Choroid plexus epithelial cell (primary cell): ENCODE data around the gene SYPL1.

Experiments used
- DNase-seq: peaks from one replicate; pipeline ENCODE4 v3.0.0-alpha.2; 2010; ENCODE audit warnings: low read depth
- H3K4me3 ChIP-seq: 2 replicates; pipeline ENCODE4 v1.5.1; 2011; ENCODE audit warnings: low read depth, mild to moderate bottlenecking, control low read depth, low read length, moderate library complexity
- CTCF ChIP-seq: conservative IDR thresholded peaks from 2 replicates; pipeline ENCODE4 v1.5.1; 2011; ENCODE audit warnings: low read depth, mild to moderate bottlenecking, control low read depth, inconsistent platforms, low read length, moderate library complexity

The SYPL1 gene

DNA sequence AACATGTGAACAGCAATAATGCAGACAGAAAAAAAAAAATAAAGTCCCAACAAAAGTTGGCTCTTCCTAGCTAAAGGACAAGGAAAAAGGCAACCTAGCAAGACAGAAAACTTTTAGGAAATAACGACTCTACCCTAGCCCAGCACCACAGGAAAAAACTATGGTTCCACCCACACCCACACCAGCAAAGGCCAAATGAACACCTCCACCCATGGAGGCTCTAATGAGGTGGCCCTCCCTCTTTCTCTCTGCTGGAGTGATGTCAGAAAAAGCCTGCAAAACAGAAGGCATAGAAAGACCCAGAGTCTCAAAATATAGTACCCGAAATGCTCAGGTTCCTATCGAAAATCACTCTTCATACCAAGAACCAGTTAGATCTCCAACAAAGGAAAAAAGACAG, 28.4 kb downstream of the SYPL1 start:
- DNase-seq: no peak
- H3K4me3 ChIP-seq: no peak overlapping the region
- TF ChIP-seq CTCF: no peak

GRCh38 chr7:106082087-106082854, 29.8 kb downstream of the SYPL1 start:
- no peak for DNase-seq
- H3K4me3 ChIP-seq: no peak overlapping the region
- no peak for TF ChIP-seq CTCF

- no peak for TF ChIP-seq CTCF
- DNase-seq: no peak
- no peak overlapping the region for H3K4me3 ChIP-seq
These were observed 31.7 kb downstream of the SYPL1 start for GRCh38 chr7:106080300-106080987.

DNA sequence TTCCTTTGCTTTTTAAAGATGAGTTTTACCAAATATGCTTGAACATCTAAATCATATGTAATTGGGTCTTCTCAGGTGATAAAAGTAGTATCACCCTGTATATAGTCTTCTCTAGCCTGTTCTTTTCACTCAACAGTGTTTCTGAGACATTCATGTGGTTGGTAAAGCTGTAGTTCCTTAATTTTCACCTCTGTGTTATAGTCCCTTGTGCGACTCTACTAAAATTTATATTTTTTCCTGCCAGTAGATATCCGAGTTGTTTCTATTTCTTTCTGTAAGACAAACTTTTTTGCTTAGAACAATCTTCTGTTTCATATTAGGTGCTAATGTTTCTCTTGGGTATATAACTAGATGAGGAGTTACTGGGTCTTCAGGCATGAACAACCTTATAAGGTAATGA, 35.6 kb downstream of the SYPL1 start:
- TF ChIP-seq CTCF: no peak
- no peak overlapping the region for H3K4me3 ChIP-seq
- DNase-seq: no peak

- TF ChIP-seq CTCF: no peak
- H3K4me3 ChIP-seq: no peak overlapping the region
- no peak for DNase-seq
These were observed 36.2 kb downstream of the SYPL1 start for GRCh38 chr7:106075937-106076336.

DNA sequence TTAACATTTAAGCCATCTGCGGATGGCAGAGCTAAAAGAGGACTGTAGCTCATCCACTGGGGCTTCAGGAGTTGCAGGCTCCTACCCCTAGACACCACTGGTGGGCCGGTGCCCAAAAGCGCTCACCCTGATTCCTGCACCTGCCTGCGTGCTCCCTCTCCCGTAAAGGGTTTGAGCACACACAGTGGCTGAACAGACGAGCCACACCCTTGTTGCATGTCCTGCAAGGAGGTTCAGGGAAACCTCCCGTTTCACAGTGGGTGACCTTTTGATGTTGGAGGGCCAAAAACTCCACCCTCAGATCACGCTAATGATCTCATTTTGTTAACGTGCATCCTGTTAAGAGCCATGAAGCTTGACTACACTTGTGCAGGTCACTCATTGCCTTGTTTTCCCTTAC, 37.9 kb downstream of the SYPL1 start:
- no peak for TF ChIP-seq CTCF
- H3K4me3 ChIP-seq: no peak overlapping the region
- no peak for DNase-seq

- TF ChIP-seq CTCF: no peak
- H3K4me3 ChIP-seq: no peak overlapping the region
- DNase-seq: no peak
These were observed 38.4 kb downstream of the SYPL1 start for GRCh38 chr7:106073701-106074100.
